BJ (cell line): Measurements from ENCODE around the gene PARPBP. TPM values are rescaled to one million over a fixed set of nuclear protein-coding genes. Genes with fewer than 3 reads are reported as not detected.

Experiments used
- CTCF ChIA-PET: fragments of 350-600 bp; formaldehyde crosslinking; extraction: SDS; loops from one replicate; lab custom pipeline; 2021; ENCODE audit warnings: antibody characterized with exemption, inconsistent platforms; lab: Yijun Ruan, JAX
- POLR2A ChIA-PET: fragments of 300-600 bp; sonication (Branson Sonifier 250); formaldehyde crosslinking; extraction: SDS; loops from one replicate; lab custom pipeline; 2021; ENCODE audit warnings: antibody characterized with exemption; lab: Charles Lee
- DNase-seq: peaks from one replicate; pipeline ENCODE4 v3.0.0-alpha.2; 2011; ENCODE audit warnings: low read depth
- H3K27me3 ChIP-seq: 2 replicates; pipeline ENCODE4 v1.6.0; 2011; ENCODE audit warnings: low read length; ENCODE audit not compliant: control insufficient read depth, insufficient read depth
- H3K36me3 ChIP-seq: 2 replicates; pipeline ENCODE4 v1.5.1; 2011; ENCODE audit warnings: low read length; ENCODE audit not compliant: control insufficient read depth, insufficient read depth
- H3K4me3 ChIP-seq: 2 replicates; pipeline ENCODE4 v1.5.1; 2011; ENCODE audit warnings: low read depth, mild to moderate bottlenecking, control low read depth, low read length
- CTCF ChIP-seq: IDR thresholded peaks from 2 replicates; pipeline ENCODE4 v1.5.1; 2011; ENCODE audit warnings: low read depth, mild to moderate bottlenecking, control low read depth, inconsistent platforms, low read length, moderate library complexity; ENCODE audit not compliant: insufficient read depth
- polyA plus RNA-seq: library from polyadenylated mRNA; depleted of rRNA; stranded (reverse); fragments of >200 nt; gene quantifications from 2 replicates; pipeline ENCODE4 v1.2.3, GENCODE V29; 2011

Gene PARPBP
- polyA plus RNA-seq, 1 experiment = 3.9 TPM

GRCh38 chr12:102095677-102096263 lies 24.2 kb upstream of the PARPBP start:
- peaks cover 1% of the 10 kb centered on the region; the same call in 1 of the 2 replicates for H3K36me3 ChIP-seq
- TF ChIP-seq CTCF = peak; percentile 46
- H3K27me3 ChIP-seq = no peaks in the 10 kb centered on the region
- CTCF ChIA-PET = interaction anchor here (0.6 to 4.2 kb wide), 6 partner anchors 123 to 673 kb away, joined by 3 to 15 read pairs (median 4); no protein-coding TSS in a partner anchor
- no peak for DNase-seq
- POLR2A ChIA-PET = no interaction called here
- H3K4me3 ChIP-seq = no peak overlapping the region

- no peak for TF ChIP-seq CTCF
- ChIA-PET POLR2A (no interaction called here), CTCF (interaction anchor here (0.6 to 4.2 kb wide), 5 partner anchors 155 to 672 kb away, joined by 3 to 15 read pairs (median 6); no protein-coding TSS in a partner anchor)
- no peak for DNase-seq
- peaks cover 1% of the 10 kb centered on the region; the same call in 1 of the 2 replicates for H3K36me3 ChIP-seq
- no peaks in the 10 kb centered on the region for H3K27me3 ChIP-seq
- H3K4me3 ChIP-seq = no peak overlapping the region
Observed at GRCh38 chr12:102096855-102097254, 23.1 kb upstream of the PARPBP start.

DNA sequence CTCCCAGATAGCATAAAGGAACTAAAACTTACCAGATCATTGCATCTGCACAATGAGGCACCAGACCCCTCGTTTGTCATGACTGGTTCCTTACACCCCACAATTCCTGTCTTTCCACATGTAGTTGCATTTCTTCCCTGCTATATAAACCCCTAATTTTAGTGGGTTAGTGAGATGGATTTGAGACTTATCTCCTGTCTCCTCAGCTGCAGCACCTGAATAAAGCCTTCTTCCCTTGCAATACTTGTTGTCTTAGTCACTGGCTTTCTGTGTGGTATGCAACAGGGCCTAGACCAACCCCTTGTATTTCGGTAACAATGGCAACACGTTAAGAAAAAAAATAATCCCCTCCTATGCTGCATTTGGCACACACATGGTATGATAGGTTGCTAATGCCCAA lies 13.1 kb upstream of the PARPBP start:
- TF ChIP-seq CTCF = no peak
- H3K36me3 ChIP-seq = peaks cover 2% of the 10 kb centered on the region; the same call in 1 of the 2 replicates
- POLR2A ChIA-PET = no interaction called here
- DNase-seq = no peak
- CTCF ChIA-PET = no interaction called here
- no peak overlapping the region for H3K4me3 ChIP-seq
- H3K27me3 ChIP-seq = no peaks in the 10 kb centered on the region

GRCh38 chr12:102107970-102108369 lies 12.0 kb upstream of the PARPBP start:
- POLR2A ChIA-PET = no interaction called here
- Histone ChIP-seq H3K36me3 (peaks cover 2% of the 10 kb centered on the region; the same call in 1 of the 2 replicates), H3K4me3 (no peak overlapping the region), H3K27me3 (no peaks in the 10 kb centered on the region)
- TF ChIP-seq CTCF = no peak
- CTCF ChIA-PET = no interaction called here
- no peak for DNase-seq

GRCh38 chr12:102110782-102111181 lies 9.2 kb upstream of the PARPBP start:
- Histone ChIP-seq H3K4me3 (no peak overlapping the region), H3K27me3 (no peaks in the 10 kb centered on the region), H3K36me3 (no peaks in the 10 kb centered on the region)
- no peak for TF ChIP-seq CTCF
- POLR2A ChIA-PET = no interaction called here
- CTCF ChIA-PET = interaction anchor here (1.2 kb wide), 1 partner anchor 190 kb away, joined by 3 read pairs; no protein-coding TSS in a partner anchor
- DNase-seq = no peak
